ENCODE measurements around the gene PTGFRN. TPM values are rescaled to one million over a fixed set of nuclear protein-coding genes. Genes with fewer than 3 reads are reported as not detected.
"Not testable (repeated sequence)": the region's sequence is repeated elsewhere in the genome, so short reads cannot be mapped to it uniquely, and the experiment has no call there.

PTGFRN gene
- polyA plus RNA-seq, 1 donor: 37.9 TPM

GRCh38 chr1:116929961-116930592, 20.4 kb downstream of the PTGFRN start:
- no peaks in the 10 kb centered on the region for H3K27me3 ChIP-seq (ENCODE audit: control insufficient read depth, insufficient read depth, low read length)
- no peak overlapping the region for H3K27ac ChIP-seq (ENCODE audit: low read length)
- no peaks in the 10 kb centered on the region for H3K4me1 ChIP-seq (ENCODE audit: control insufficient read depth, insufficient read depth, low read length)
- no CpG with 5 or more reads among the region's 5 CpGs for WGBS (ENCODE audit: insufficient coverage, low lambda C conversion rate)
- H3K36me3 ChIP-seq (ENCODE audit: control insufficient read depth, insufficient read depth, low read length): no peaks in the 10 kb centered on the region
- no peak for DNase-seq
- no peaks in the 10 kb centered on the region for H3K9me3 ChIP-seq (ENCODE audit: control insufficient read depth, low read depth, low read length)
- no peak overlapping the region for H3K4me3 ChIP-seq (ENCODE audit: low read length)

GRCh38 chr1:116931016-116931918, 21.6 kb downstream of the PTGFRN start:
- H3K9me3 ChIP-seq (ENCODE audit: control insufficient read depth, low read depth, low read length): no peaks in the 10 kb centered on the region
- H3K4me3 ChIP-seq (ENCODE audit: low read length): no peak overlapping the region
- H3K36me3 ChIP-seq (ENCODE audit: control insufficient read depth, insufficient read depth, low read length): no peaks in the 10 kb centered on the region
- H3K27ac ChIP-seq (ENCODE audit: low read length): no peak overlapping the region
- peak in 1 of 2 donors; percentile 13 for DNase-seq
- WGBS (ENCODE audit: insufficient coverage, low lambda C conversion rate): no CpG with 5 or more reads among the region's 7 CpGs
- H3K4me1 ChIP-seq (ENCODE audit: control insufficient read depth, insufficient read depth, low read length): no peaks in the 10 kb centered on the region
- no peaks in the 10 kb centered on the region for H3K27me3 ChIP-seq (ENCODE audit: control insufficient read depth, insufficient read depth, low read length)

- H3K27ac ChIP-seq (ENCODE audit: low read length): no peak overlapping the region
- H3K27me3 ChIP-seq (ENCODE audit: control insufficient read depth, insufficient read depth, low read length): no peaks in the 10 kb centered on the region
- whole genome bisulfite sequencing (ENCODE audit: insufficient coverage, low lambda C conversion rate): 94% methylated on average over 2 of the region's 3 CpGs
- no peaks in the 10 kb centered on the region for H3K9me3 ChIP-seq (ENCODE audit: control insufficient read depth, low read depth, low read length)
- DNase-seq: no peak
- no peaks in the 10 kb centered on the region for H3K36me3 ChIP-seq (ENCODE audit: control insufficient read depth, insufficient read depth, low read length)
- peaks cover 2% of the 10 kb centered on the region for H3K4me1 ChIP-seq (ENCODE audit: control insufficient read depth, insufficient read depth, low read length)
- no peak overlapping the region for H3K4me3 ChIP-seq (ENCODE audit: low read length)
Measured at GRCh38 chr1:116933606-116934515, 24.1 kb downstream of the PTGFRN start.

- H3K4me3 ChIP-seq (ENCODE audit: low read length): no peak overlapping the region
- WGBS (ENCODE audit: insufficient coverage, low lambda C conversion rate): no CpG with 5 or more reads among the region's 3 CpGs
- DNase-seq: peak in 1 of 2 donors; percentile 20
- no peaks in the 10 kb centered on the region for H3K36me3 ChIP-seq (ENCODE audit: control insufficient read depth, insufficient read depth, low read length)
- H3K27ac ChIP-seq (ENCODE audit: low read length): no peak overlapping the region
- no peaks in the 10 kb centered on the region for H3K9me3 ChIP-seq (ENCODE audit: control insufficient read depth, low read depth, low read length)
- no peaks in the 10 kb centered on the region for H3K27me3 ChIP-seq (ENCODE audit: control insufficient read depth, insufficient read depth, low read length)
- H3K4me1 ChIP-seq (ENCODE audit: control insufficient read depth, insufficient read depth, low read length): peaks cover 6% of the 10 kb centered on the region
Measured at GRCh38 chr1:116934586-116935207, 25.0 kb downstream of the PTGFRN start.

- no CpG with 5 or more reads among the region's 11 CpGs for WGBS (ENCODE audit: insufficient coverage, low lambda C conversion rate)
- H3K36me3 ChIP-seq (ENCODE audit: control insufficient read depth, insufficient read depth, low read length): peaks cover 7% of the 10 kb centered on the region
- no peak overlapping the region for H3K27ac ChIP-seq (ENCODE audit: low read length)
- H3K4me1 ChIP-seq (ENCODE audit: control insufficient read depth, insufficient read depth, low read length): peaks cover 11% of the 10 kb centered on the region
- DNase-seq: no peak
- no peak overlapping the region for H3K4me3 ChIP-seq (ENCODE audit: low read length)
- H3K9me3 ChIP-seq (ENCODE audit: control insufficient read depth, low read depth, low read length): no peaks in the 10 kb centered on the region
- H3K27me3 ChIP-seq (ENCODE audit: control insufficient read depth, insufficient read depth, low read length): no peaks in the 10 kb centered on the region
Measured at GRCh38 chr1:116938216-116938615, 28.5 kb downstream of the PTGFRN start.

- Histone ChIP-seq H3K4me1 (ENCODE audit: control insufficient read depth, insufficient read depth, low read length) (peaks cover 11% of the 10 kb centered on the region), H3K36me3 (ENCODE audit: control insufficient read depth, insufficient read depth, low read length) (peaks cover 12% of the 10 kb centered on the region)
- no CpG with 5 or more reads among the region's 6 CpGs for WGBS (ENCODE audit: insufficient coverage, low lambda C conversion rate)
- H3K4me3 ChIP-seq (ENCODE audit: low read length); H3K27ac ChIP-seq (ENCODE audit: low read length); H3K27me3 ChIP-seq (ENCODE audit: control insufficient read depth, insufficient read depth, low read length); H3K9me3 ChIP-seq (ENCODE audit: control insufficient read depth, low read depth, low read length): not testable (repeated sequence)
- DNase-seq: peak; percentile 58 to 79
Measured at GRCh38 chr1:116939780-116940543, 30.2 kb downstream of the PTGFRN start.

- no peaks in the 10 kb centered on the region for H3K27me3 ChIP-seq (ENCODE audit: control insufficient read depth, insufficient read depth, low read length)
- no peak overlapping the region for H3K4me3 ChIP-seq (ENCODE audit: low read length)
- no CpG with 5 or more reads among the region's 2 CpGs for WGBS (ENCODE audit: insufficient coverage, low lambda C conversion rate)
- peaks cover 23% of the 10 kb centered on the region for H3K36me3 ChIP-seq (ENCODE audit: control insufficient read depth, insufficient read depth, low read length)
- DNase-seq: no peak
- peaks cover 11% of the 10 kb centered on the region for H3K4me1 ChIP-seq (ENCODE audit: control insufficient read depth, insufficient read depth, low read length)
- H3K9me3 ChIP-seq (ENCODE audit: control insufficient read depth, low read depth, low read length): no peaks in the 10 kb centered on the region
- H3K27ac ChIP-seq (ENCODE audit: low read length): no peak overlapping the region
Measured at GRCh38 chr1:116940814-116941599, 31.3 kb downstream of the PTGFRN start.

- no peaks in the 10 kb centered on the region for H3K9me3 ChIP-seq (ENCODE audit: control insufficient read depth, low read depth, low read length)
- peaks cover 11% of the 10 kb centered on the region for H3K4me1 ChIP-seq (ENCODE audit: control insufficient read depth, insufficient read depth, low read length)
- no peak for DNase-seq
- H3K4me3 ChIP-seq (ENCODE audit: low read length): no peak overlapping the region
- no peaks in the 10 kb centered on the region for H3K27me3 ChIP-seq (ENCODE audit: control insufficient read depth, insufficient read depth, low read length)
- H3K27ac ChIP-seq (ENCODE audit: low read length): no peak overlapping the region
- H3K36me3 ChIP-seq (ENCODE audit: control insufficient read depth, insufficient read depth, low read length): peaks cover 24% of the 10 kb centered on the region
- no CpG with 5 or more reads among the region's 13 CpGs for WGBS (ENCODE audit: insufficient coverage, low lambda C conversion rate)
Measured at GRCh38 chr1:116941670-116942069, 32.0 kb downstream of the PTGFRN start.

GRCh38 chr1:116942344-116942743, 32.6 kb downstream of the PTGFRN start:
- Histone ChIP-seq H3K4me1 (ENCODE audit: control insufficient read depth, insufficient read depth, low read length) (peaks cover 11% of the 10 kb centered on the region), H3K4me3 (ENCODE audit: low read length) (no peak overlapping the region), H3K36me3 (ENCODE audit: control insufficient read depth, insufficient read depth, low read length) (peaks cover 29% of the 10 kb centered on the region), H3K27me3 (ENCODE audit: control insufficient read depth, insufficient read depth, low read length) (no peaks in the 10 kb centered on the region), H3K27ac (ENCODE audit: low read length) (no peak overlapping the region), H3K9me3 (ENCODE audit: control insufficient read depth, low read depth, low read length) (no peaks in the 10 kb centered on the region)
- DNase-seq: no peak
- no CpG with 5 or more reads among the region's 1 CpG for WGBS (ENCODE audit: insufficient coverage, low lambda C conversion rate)

Measured in large intestine (tissue), 3 donors.